ENCODE measurements around the gene ATXN1.
A peak's percentile ranks its signal among the peaks of the same experiment; 100 is the strongest.

ATXN1 gene

DNA sequence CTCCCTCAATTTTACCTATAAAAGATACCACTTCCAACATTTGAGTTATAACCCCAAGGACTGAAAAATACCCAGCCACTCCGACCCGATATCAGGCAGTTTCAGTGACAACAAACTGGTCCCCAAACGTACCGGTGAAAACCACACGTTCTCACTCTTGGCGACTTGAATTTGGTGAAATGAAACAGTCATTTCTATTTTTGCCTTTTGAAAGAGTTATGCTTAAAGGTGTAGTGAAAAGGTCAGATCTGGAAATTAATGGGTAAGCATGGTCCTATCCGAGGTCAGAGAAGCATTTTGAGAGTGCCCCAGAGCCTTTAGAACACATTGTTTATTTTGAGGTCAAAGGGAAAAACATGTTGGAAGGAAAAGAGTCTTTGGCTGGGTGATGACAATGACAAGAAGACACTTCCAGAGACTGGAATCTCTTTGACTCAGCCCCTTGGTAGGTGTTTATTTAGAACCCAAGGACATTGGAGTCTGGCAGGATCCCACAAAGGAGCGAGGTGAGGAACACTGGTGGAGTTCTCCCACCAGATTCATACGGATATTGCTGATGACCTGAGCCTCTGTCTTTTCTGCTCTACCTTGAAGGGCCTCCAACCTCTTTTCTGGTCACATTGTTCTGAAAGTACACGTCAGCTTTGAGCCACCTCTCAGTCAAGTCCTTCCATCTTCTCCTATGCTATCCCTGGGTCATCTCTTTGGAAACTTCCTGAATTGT lies 287.9 kb downstream of the ATXN1 start:
- Histone ChIP-seq H3K36me3 (replicated peaks) (no peaks in the 10 kb centered on the region), H3K27me3 (replicated peaks) (no peaks in the 10 kb centered on the region), H3K27ac (peak overlapping the region; percentile 55), H3K4me3 (ENCODE audit: low read depth, low read length) (no peak overlapping the region)
- TF ChIP-seq CTCF (IDR thresholded peaks at IDR 0.05; ENCODE audit: low read depth, low read length, missing control alignments) = no peak
- in situ Hi-C loops (cut with HindIII; ENCODE audit: low pct_ligation_motif_present, low sequenced_read_pairs) = no loop called here
- no peak for DNase-seq

GRCh38 chr6:16472349-16473069 lies 288.8 kb downstream of the ATXN1 start:
- Histone ChIP-seq H3K36me3 (replicated peaks) (no peaks in the 10 kb centered on the region), H3K4me3 (ENCODE audit: low read depth, low read length) (no peak overlapping the region), H3K27ac (peak overlapping the region; percentile 55), H3K27me3 (replicated peaks) (no peaks in the 10 kb centered on the region)
- in situ Hi-C loops (cut with HindIII; ENCODE audit: low pct_ligation_motif_present, low sequenced_read_pairs) = no loop called here
- peak; percentile 46 for DNase-seq
- no peak for TF ChIP-seq CTCF (IDR thresholded peaks at IDR 0.05; ENCODE audit: low read depth, low read length, missing control alignments)

DNA sequence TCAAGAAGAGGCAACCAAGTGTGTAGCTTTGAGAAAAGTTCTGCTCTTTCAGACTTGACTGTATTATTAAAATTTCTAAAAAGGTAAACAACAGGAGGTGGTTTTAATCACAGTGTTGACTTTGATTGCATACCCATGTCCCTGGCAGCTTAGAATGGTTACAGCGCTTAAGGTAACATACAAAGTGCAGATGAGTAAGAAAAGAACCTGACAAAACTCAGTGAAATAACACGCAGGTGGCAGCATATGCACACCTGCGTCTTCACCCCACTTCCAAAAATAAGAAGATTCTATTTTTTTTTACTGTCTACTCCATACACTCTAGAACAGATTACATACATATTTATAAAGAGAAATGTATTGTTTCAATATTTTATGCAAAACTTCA lies 289.4 kb downstream of the ATXN1 start:
- Histone ChIP-seq H3K27ac (peak overlapping the region; percentile 55), H3K36me3 (replicated peaks) (no peaks in the 10 kb centered on the region), H3K27me3 (replicated peaks) (no peaks in the 10 kb centered on the region), H3K4me3 (ENCODE audit: low read depth, low read length) (no peak overlapping the region)
- in situ Hi-C loops (cut with HindIII; ENCODE audit: low pct_ligation_motif_present, low sequenced_read_pairs) = no loop called here
- no peak for DNase-seq
- TF ChIP-seq CTCF (IDR thresholded peaks at IDR 0.05; ENCODE audit: low read depth, low read length, missing control alignments) = no peak

DNA sequence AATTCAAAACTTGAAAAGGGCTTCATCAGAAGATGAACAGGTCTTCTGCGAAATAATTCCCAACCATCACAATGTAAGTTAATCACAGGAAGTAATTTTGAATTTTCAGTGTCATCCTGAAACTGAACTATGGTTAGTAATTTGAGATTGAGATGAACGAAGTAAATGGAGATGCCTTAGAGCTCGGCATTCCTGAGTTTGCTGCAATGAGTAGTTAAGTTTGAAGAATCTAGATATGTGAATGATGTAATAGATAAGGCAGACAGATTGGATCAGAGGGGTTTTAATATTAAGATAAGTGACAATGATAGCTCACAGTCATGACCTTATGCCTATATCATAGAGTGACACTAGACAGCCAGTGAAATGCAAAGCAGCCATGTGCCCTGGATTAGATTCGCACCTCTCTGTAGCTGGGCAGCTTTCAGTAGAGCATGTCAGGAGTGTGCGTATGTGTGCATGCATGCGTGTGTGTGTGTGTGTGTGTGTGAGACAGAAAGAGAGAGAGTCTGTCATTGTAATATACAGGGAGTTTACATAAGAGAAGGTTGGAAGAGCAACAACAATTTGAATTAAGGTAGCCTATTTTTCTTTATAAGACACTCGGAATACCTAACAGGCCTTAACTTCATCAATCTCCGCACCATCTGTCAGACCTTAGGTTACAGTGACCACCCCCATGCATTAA lies 289.9 kb downstream of the ATXN1 start:
- in situ Hi-C loops (cut with HindIII; ENCODE audit: low pct_ligation_motif_present, low sequenced_read_pairs) = no loop called here
- Histone ChIP-seq H3K27me3 (replicated peaks) (no peaks in the 10 kb centered on the region), H3K27ac (peak overlapping the region; percentile 58), H3K4me3 (ENCODE audit: low read depth, low read length) (no peak overlapping the region), H3K36me3 (replicated peaks) (no peaks in the 10 kb centered on the region)
- peak; percentile 39 for DNase-seq
- TF ChIP-seq CTCF (IDR thresholded peaks at IDR 0.05; ENCODE audit: low read depth, low read length, missing control alignments) = no peak

GRCh38 chr6:16470502-16471221 lies 290.6 kb downstream of the ATXN1 start:
- DNase-seq = peak; percentile 13
- no peak for TF ChIP-seq CTCF (IDR thresholded peaks at IDR 0.05; ENCODE audit: low read depth, low read length, missing control alignments)
- Histone ChIP-seq H3K4me3 (ENCODE audit: low read depth, low read length) (no peak overlapping the region), H3K27ac (peak overlapping the region; percentile 58), H3K36me3 (replicated peaks) (no peaks in the 10 kb centered on the region), H3K27me3 (replicated peaks) (no peaks in the 10 kb centered on the region)
- in situ Hi-C loops (cut with HindIII; ENCODE audit: low pct_ligation_motif_present, low sequenced_read_pairs) = no loop called here

All from brain microvascular endothelial cell (primary cell).